GM18951 (cell line): ENCODE measurements around the gene WWP2.
"Not testable (repeated sequence)": the region's sequence is repeated elsewhere in the genome, so short reads cannot be mapped to it uniquely, and the experiment has no call there.

Experiments used
- POLR2A ChIP-seq: IDR thresholded peaks from 4 replicates; pipeline ENCODE4 v1.6.1; 2011; ENCODE audit warnings: mild to moderate bottlenecking; ENCODE audit not compliant: insufficient read length, insufficient read depth; ENCODE audit errors: extremely low read depth
- in situ Hi-C: fragments of 300-500 bp; cut with MboI; formaldehyde crosslinking; loops from one replicate; pipeline ENCODE4 v1.12.0; 2022; ENCODE audit warnings: low sequenced_read_pairs, mixed read lengths, inconsistent platforms; ENCODE audit not compliant: unreplicated experiment

The WWP2 gene

DNA sequence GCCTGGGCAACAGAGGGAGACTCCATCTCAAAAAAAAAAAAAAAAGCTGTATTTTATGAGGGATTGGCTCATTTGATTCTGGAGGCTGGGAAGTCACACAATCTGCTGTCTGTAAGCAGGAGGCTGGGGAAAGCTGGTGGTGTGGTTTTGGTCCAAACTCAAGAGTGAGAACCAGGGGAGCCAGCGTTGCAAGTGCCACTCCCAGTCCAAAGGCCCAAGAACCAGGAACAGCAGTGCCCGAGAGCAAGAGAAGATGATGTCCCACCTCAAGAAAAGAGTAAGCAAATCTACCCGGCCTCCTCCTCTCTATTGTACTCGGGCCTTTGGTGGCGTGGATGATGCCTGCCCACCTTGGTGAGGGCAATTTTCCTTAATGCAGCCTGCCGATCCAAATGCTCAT lies 30.0 kb upstream of the WWP2 start:
- no peak for TF ChIP-seq POLR2A
- in situ Hi-C loops = no loop called here

- no peak for TF ChIP-seq POLR2A
- in situ Hi-C loops = no loop called here
Observed at GRCh38 chr16:69741519-69741918, 20.6 kb upstream of the WWP2 start.

GRCh38 chr16:69741951-69742904 lies 19.9 kb upstream of the WWP2 start:
- in situ Hi-C loops = no loop called here
- no peak for TF ChIP-seq POLR2A

DNA sequence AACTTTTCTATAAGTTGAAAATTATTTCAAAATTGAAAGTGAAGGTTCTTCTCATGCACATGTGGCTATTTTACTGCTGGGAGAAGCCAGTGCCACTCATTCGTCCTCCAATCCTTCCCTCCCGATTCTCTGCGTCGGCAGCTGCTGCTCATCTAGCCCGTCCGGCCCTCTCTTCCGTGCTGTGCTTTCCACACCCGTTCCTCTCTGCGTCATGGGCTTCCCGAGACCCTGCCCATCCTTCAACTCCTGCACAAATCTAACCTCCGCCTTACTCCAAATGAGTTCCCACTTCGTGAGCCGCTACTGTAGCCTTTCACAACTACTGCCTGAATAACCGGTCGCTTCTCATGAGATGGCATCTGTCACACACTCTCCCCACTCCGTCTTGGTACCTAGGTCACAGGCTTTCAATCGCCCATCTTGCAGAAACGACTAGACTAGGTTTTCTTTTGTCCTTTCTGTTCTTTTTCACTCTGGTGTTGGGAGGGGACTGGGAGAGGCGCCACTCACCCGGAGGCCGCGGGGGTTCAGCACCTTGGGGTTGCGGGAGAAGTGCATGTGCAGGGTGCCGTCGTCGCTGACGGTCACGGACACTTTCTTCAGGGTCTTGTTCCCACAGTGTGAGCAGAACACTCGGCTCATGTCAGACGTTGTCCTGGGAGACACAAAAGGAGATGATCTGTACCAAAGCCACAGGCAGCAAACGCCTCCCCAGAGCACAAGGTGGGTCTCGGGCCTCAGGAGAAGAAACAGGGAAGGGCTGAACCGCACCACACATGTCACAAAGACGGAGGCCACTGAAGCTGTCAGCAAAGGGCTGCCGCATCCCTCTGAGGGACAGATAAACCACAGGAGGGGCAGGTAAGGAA lies 17.5 kb upstream of the WWP2 start:
- in situ Hi-C loops = no loop called here

GRCh38 chr16:69745232-69745612 lies 16.9 kb upstream of the WWP2 start:
- in situ Hi-C loops = no loop called here
- peak; percentile 23 for TF ChIP-seq POLR2A

More for the DNA sequence above, 17.5 kb upstream of the WWP2 start:
- TF ChIP-seq POLR2A = no peak

- no peak for TF ChIP-seq POLR2A
- in situ Hi-C loops = no loop called here
Observed at GRCh38 chr16:69745959-69746358, 16.2 kb upstream of the WWP2 start.

- no peak for TF ChIP-seq POLR2A
- in situ Hi-C loops = no loop called here
Observed at GRCh38 chr16:69747115-69747514, 15.0 kb upstream of the WWP2 start.

GRCh38 chr16:69748694-69749345 lies 13.3 kb upstream of the WWP2 start:
- no peak for TF ChIP-seq POLR2A
- in situ Hi-C loops = no loop called here

- no peak for TF ChIP-seq POLR2A
- in situ Hi-C loops = no loop called here
Observed at GRCh38 chr16:69754143-69754468, 8.0 kb upstream of the WWP2 start.

GRCh38 chr16:69754469-69755310 lies 7.4 kb upstream of the WWP2 start, which contains the start of gene NOB1:
TSS of gene NOB1 (minus strand) at chr16:69754926. CDS start at chr16:69754910, 16 bp downstream.
- TF ChIP-seq POLR2A = peak; percentile 98
- in situ Hi-C loops = no loop called here

DNA sequence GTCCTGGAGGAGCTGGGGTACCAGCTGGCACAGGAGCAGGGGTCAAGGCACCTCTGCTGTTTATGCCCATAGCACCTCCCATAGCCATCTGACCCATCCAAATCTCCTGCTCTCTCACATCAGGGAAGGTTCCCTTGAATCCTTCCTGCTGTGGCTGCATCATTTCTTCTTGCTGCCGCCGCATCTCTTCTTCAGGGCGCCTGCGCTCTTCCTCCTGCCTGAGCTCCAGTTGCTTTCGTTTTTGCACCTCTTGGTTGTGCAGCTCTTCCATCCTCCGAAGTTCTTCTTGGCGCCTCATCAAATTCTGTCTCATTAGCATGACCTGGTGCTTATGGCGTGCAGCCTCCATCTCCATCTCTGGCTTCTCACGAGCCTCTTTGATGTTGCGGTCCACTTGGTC lies 5.4 kb upstream of the WWP2 start:
- in situ Hi-C loops = no loop called here

DNA sequence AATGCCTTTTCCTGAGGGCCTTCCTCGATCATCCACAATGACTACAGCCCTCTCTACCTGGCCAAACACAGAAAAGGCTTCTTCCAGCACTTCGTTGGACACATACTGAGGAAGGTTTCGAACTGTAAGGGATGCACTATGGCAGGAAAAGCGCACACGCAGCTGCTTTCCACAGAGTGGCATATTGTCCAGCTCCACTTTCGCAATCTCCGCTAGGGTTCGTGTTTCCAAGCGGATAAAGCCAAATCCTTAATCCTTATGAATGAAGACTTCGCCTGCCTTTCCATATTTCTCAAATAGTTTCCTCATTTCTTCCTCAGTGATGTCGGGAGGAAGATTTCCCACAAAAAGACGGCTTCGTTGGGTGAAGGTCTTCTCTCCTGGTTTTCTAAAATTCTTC lies 4.8 kb upstream of the WWP2 start:
- in situ Hi-C loops = not testable (repeated sequence)

More for the DNA sequence above, 5.4 kb upstream of the WWP2 start:
- no peak for TF ChIP-seq POLR2A
